Endodermal cell (in vitro differentiated cells): ENCODE measurements around the gene CLCN5. TPM values are rescaled to one million over a fixed set of nuclear protein-coding genes. Genes with fewer than 3 reads are reported as not detected.

Experiments used
- DNase-seq: peaks from one replicate; pipeline ENCODE4 v3.0.0-alpha.2; 2017
- H3K27ac ChIP-seq: 2 replicates; pipeline ENCODE4 v1.5.1; 2013; ENCODE audit warnings: mild to moderate bottlenecking, low read depth, low read length, moderate library complexity
- H3K27me3 ChIP-seq: 2 replicates; pipeline ENCODE4 v1.6.1; 2013; ENCODE audit warnings: mild to moderate bottlenecking, low read length, moderate library complexity; ENCODE audit not compliant: insufficient read depth, control insufficient read depth, poor library complexity, severe bottlenecking
- H3K36me3 ChIP-seq: 2 replicates; pipeline ENCODE4 v1.7.0; 2013; ENCODE audit warnings: mild to moderate bottlenecking, low read length, moderate library complexity; ENCODE audit not compliant: control insufficient read depth, insufficient read depth
- H3K4me1 ChIP-seq: one replicate; pipeline ENCODE4 v1.7.0; 2013; ENCODE audit warnings: low read length; ENCODE audit not compliant: control insufficient read depth, insufficient read depth
- H3K4me3 ChIP-seq: 2 replicates; pipeline ENCODE4 v1.5.1; 2013; ENCODE audit warnings: mild to moderate bottlenecking, low read length, moderate library complexity
- H3K9ac ChIP-seq: 2 replicates; pipeline ENCODE4 v1.6.1; 2013; ENCODE audit warnings: mild to moderate bottlenecking, low read length, moderate library complexity; ENCODE audit not compliant: poor library complexity, severe bottlenecking; ENCODE audit errors: extremely low read depth
- H3K9me3 ChIP-seq: 2 replicates; pipeline ENCODE4 v1.6.1; 2013; ENCODE audit warnings: mild to moderate bottlenecking, low read length, moderate library complexity; ENCODE audit not compliant: control insufficient read depth
- H3K27ac Mint-ChIP-seq: 2 replicates; pipeline ENCODE4 v1.8.0; 2020; ENCODE audit warnings: mixed read lengths
- H3K27me3 Mint-ChIP-seq: 2 replicates; pipeline ENCODE4 v1.8.0; 2021; ENCODE audit warnings: mild to moderate bottlenecking, mixed read lengths; ENCODE audit not compliant: insufficient read depth
- H3K36me3 Mint-ChIP-seq: 2 replicates; pipeline ENCODE4 v1.8.0; 2020; ENCODE audit warnings: low read depth, mixed read lengths
- H3K4me1 Mint-ChIP-seq: 2 replicates; pipeline ENCODE4 v1.8.0; 2020; ENCODE audit warnings: mixed read lengths
- H3K4me3 Mint-ChIP-seq: 2 replicates; pipeline ENCODE4 v1.8.0; 2020; ENCODE audit warnings: mild to moderate bottlenecking, moderate library complexity, mixed read lengths
- H3K9me3 Mint-ChIP-seq: 2 replicates; pipeline ENCODE4 v1.8.0; 2020; ENCODE audit warnings: mild to moderate bottlenecking, mixed read lengths
- WGBS, 2 experiments: methylation state at CpG; one replicate each; pipeline versions ENCODE4 v1.1.5 to v1.1.7; 2013; ENCODE audit warnings: missing lambda C conversion rate in 2 of 2, mixed read lengths in 1 of 2; ENCODE audit not compliant: insufficient coverage in 1 of 2, insufficient read length in 1 of 2; 5-methylcytosine and 5-hydroxymethylcytosine counted together
- total RNA-seq, 2 donors: library from RNA; stranded (reverse); fragmentation: NEBNext Ultra II Directional in 1 of 2; extraction: Animal tissue kit (Norgen Biotek cat#: 25700) in 1 of 2; gene quantifications; 2 replicates in 1 of 2; 3 replicates in 1 of 2; pipeline ENCODE4 v1.2.1, GENCODE V29; 2021
- TF ChIP-seq, protein P1 (sequence below): fragments of 200-600 bp; sonication (generic); conservative IDR thresholded peaks from 2 replicates; pipeline ENCODE4 v1.5.0; 2021; ENCODE audit warnings: antibody characterized with exemption, mild to moderate bottlenecking

The CLCN5 gene
- total RNA-seq, 2 donors from 2014 or later: 12.9 to 18.9 TPM

DNA sequence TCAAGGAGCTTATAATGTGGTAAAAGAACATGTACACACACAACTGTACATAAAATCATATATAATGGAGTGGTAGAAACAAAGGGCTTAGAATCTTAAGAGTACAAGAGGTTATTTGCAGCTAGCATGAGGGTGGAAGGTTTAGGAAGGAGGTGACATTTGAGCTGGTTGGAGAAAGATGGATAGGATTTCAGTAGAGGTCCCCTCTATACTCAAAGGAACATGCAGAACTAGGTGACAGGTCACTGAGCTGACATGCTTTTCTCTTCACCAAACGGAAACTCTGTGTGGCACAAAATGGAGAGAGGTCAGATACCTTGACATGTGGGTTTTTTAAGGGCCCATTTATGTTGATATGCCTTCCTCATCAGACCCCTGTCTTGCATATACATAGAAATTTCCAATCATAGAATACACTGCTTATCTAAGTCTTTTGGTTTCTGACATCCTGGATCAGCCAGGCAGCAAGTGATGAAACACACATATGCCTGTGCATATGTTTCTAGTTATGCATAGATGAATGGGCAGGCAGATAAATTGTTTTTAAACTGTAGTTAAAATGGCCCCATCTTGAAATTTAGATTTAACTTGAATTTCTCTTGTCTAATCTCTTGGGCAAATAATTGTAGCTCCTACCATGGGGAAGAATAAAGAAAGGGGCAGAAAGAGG, 29.3 kb downstream of the CLCN5 start:
- no peak for DNase-seq
- 88% methylated on average over 1 of the region's 1 CpG; no CpG with 5 or more reads in 1 of the 2 experiments for WGBS, 2 experiments
- Mint-ChIP-seq H3K9me3 (peaks cover 32% of the 10 kb centered on the region), H3K4me1 (no peaks in the 10 kb centered on the region), H3K36me3 (peaks cover 1% of the 10 kb centered on the region), H3K4me3 (no peak overlapping the region), H3K27ac (no peak overlapping the region), H3K27me3 (no peaks in the 10 kb centered on the region)
- H3K36me3 ChIP-seq: no peaks in the 10 kb centered on the region
- H3K4me3 ChIP-seq: no peak overlapping the region
- no peak overlapping the region for H3K27ac ChIP-seq
- no peaks in the 10 kb centered on the region for H3K9me3 ChIP-seq
- H3K9ac ChIP-seq: no peak overlapping the region
- H3K27me3 ChIP-seq: no peaks in the 10 kb centered on the region
- no peaks in the 10 kb centered on the region for H3K4me1 ChIP-seq
- TF ChIP-seq, protein P1, sequence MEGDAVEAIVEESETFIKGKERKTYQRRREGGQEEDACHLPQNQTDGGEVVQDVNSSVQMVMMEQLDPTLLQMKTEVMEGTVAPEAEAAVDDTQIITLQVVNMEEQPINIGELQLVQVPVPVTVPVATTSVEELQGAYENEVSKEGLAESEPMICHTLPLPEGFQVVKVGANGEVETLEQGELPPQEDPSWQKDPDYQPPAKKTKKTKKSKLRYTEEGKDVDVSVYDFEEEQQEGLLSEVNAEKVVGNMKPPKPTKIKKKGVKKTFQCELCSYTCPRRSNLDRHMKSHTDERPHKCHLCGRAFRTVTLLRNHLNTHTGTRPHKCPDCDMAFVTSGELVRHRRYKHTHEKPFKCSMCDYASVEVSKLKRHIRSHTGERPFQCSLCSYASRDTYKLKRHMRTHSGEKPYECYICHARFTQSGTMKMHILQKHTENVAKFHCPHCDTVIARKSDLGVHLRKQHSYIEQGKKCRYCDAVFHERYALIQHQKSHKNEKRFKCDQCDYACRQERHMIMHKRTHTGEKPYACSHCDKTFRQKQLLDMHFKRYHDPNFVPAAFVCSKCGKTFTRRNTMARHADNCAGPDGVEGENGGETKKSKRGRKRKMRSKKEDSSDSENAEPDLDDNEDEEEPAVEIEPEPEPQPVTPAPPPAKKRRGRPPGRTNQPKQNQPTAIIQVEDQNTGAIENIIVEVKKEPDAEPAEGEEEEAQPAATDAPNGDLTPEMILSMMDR: no peak

DNA sequence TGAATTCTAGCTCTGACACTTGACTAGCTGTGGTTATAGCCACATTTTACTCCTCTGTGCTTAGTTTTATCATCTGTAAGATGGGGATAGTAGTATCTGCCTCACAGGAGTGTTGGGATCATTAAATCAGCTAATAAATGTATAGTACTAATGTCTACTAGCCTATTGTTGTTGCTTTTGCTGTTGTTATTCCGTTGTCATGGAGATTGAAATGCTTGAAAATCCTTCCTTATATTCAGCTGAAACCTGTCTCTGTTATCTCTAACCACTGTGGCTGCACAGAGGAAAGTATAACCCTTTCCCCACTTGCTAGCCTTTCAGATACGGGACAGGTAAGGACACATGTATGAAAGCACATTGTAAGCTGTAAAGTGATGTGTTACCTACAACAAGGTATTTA, 33.9 kb downstream of the CLCN5 start:
- Mint-ChIP-seq H3K36me3 (peaks cover 1% of the 10 kb centered on the region), H3K27me3 (no peaks in the 10 kb centered on the region), H3K4me1 (no peaks in the 10 kb centered on the region), H3K9me3 (peaks cover 20% of the 10 kb centered on the region), H3K4me3 (no peak overlapping the region), H3K27ac (no peak overlapping the region)
- no peak overlapping the region for H3K27ac ChIP-seq
- no peak for DNase-seq
- no peak overlapping the region for H3K9ac ChIP-seq
- no peaks in the 10 kb centered on the region for H3K27me3 ChIP-seq
- no peaks in the 10 kb centered on the region for H3K4me1 ChIP-seq
- H3K36me3 ChIP-seq: no peaks in the 10 kb centered on the region
- TF ChIP-seq, protein P1: no peak
- H3K9me3 ChIP-seq: no peaks in the 10 kb centered on the region
- WGBS, 2 experiments: no CpG with 5 or more reads among the region's 2 CpGs
- no peak overlapping the region for H3K4me3 ChIP-seq

DNA sequence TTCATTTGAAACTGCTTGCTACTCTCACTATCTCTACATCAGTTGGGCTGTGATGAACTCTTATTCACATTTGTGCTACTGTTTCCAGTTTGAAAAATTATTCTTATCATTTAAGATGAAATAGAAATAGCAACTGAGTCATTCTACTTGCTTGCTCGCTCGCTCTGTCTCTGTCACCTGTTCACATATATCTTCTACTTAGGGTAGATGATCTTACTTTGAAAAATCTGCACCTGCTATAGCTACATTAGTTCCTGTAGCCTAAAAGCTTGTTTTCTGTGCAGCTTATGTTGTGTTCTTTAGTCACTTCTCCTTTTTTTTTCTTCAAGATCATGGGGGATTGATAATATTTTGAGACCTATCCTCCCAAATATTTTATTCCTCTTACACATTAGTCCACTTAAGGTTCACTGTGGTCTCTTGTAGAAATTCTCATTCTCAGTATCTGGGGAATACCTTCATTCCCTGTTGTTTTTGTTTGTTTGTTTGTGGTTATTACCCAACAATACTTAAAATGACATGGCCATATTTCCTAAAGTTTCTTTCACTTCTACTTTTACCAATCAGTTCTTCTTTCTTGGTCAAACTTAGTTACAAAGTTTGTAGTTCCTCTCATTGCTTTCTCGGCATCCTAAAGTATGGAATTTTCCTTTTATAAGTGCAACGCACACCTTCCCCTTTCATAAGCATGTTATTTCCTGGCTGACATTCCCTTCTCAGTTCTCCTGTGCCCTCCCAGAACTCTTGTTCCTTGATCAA, 36.5 kb downstream of the CLCN5 start:
- DNase-seq: no peak
- 71 to 100% methylated on average over 1 to 2 of the region's 4 CpGs for WGBS, 2 experiments
- Mint-ChIP-seq H3K4me3 (no peak overlapping the region), H3K4me1 (no peaks in the 10 kb centered on the region), H3K9me3 (peaks cover 24% of the 10 kb centered on the region), H3K27me3 (no peaks in the 10 kb centered on the region), H3K27ac (no peak overlapping the region), H3K36me3 (no peaks in the 10 kb centered on the region)
- no peaks in the 10 kb centered on the region for H3K4me1 ChIP-seq
- no peak overlapping the region for H3K9ac ChIP-seq
- no peaks in the 10 kb centered on the region for H3K27me3 ChIP-seq
- no peaks in the 10 kb centered on the region for H3K9me3 ChIP-seq
- no peak overlapping the region for H3K27ac ChIP-seq
- H3K36me3 ChIP-seq: no peaks in the 10 kb centered on the region
- no peak overlapping the region for H3K4me3 ChIP-seq
- TF ChIP-seq, protein P1: no peak
